ENCODE data around the gene CARS2.

GRCh38 chr13:110652231-110652730 is 53.6 kb downstream of the CARS2 start:
- TF ChIP-seq EP300 (IDR thresholded peaks at IDR 0.05; ENCODE audit: borderline replicate concordance) (no peak), TCF12 (IDR thresholded peaks at IDR 0.05; ENCODE audit: low read depth) (no peak), REST (IDR thresholded peaks at IDR 0.05; ENCODE audit: low read depth) (no peak), NFIC (IDR thresholded peaks at IDR 0.05) (no peak), USF1 (IDR thresholded peaks at IDR 0.05) (no peak), CEBPB (IDR thresholded peaks at IDR 0.05) (no peak), EGR1 (IDR thresholded peaks at IDR 0.05) (no peak), MAX (IDR thresholded peaks at IDR 0.05) (no peak), YY1 (IDR thresholded peaks at IDR 0.05; ENCODE audit: low read depth) (no peak)

Measured in Ishikawa (cell line).